ENCODE measurements around the gene DBF4.
"Not testable (repeated sequence)": the region's sequence is repeated elsewhere in the genome, so short reads cannot be mapped to it uniquely, and the experiment has no call there.

The DBF4 gene

GRCh38 chr7:87908814-87909213 is 32.5 kb downstream of the DBF4 start:
- H3K9me3 Mint-ChIP-seq; ATAC-seq (replicated peaks); H3K4me1 Mint-ChIP-seq (ENCODE audit: low read depth in 2 of 2); H3K27ac Mint-ChIP-seq; H3K4me3 Mint-ChIP-seq; H3K27me3 Mint-ChIP-seq; DNase-seq: not testable (repeated sequence)
- H3K36me3 Mint-ChIP-seq (ENCODE audit: insufficient read depth), result peaks cover 32% of the 10 kb centered on the region

- ATAC-seq (replicated peaks) (no peak), DNase-seq (no peak)
- Mint-ChIP-seq H3K27me3 (no peaks in the 10 kb centered on the region), H3K4me3 (no peak overlapping the region), H3K9me3 (no peaks in the 10 kb centered on the region), H3K4me1 (ENCODE audit: low read depth in 2 of 2) (no peaks in the 10 kb centered on the region), H3K27ac (no peak overlapping the region), H3K36me3 (ENCODE audit: insufficient read depth) (peaks cover 15% of the 10 kb centered on the region)
Observed at GRCh38 chr7:87912121-87912520, 35.8 kb downstream of the DBF4 start.

GRCh38 chr7:87918740-87919139 is 42.4 kb downstream of the DBF4 start:
- DNase-seq (no peak), ATAC-seq (replicated peaks) (no peak)
- Mint-ChIP-seq H3K27ac (no peak overlapping the region), H3K9me3 (no peaks in the 10 kb centered on the region), H3K4me3 (no peak overlapping the region), H3K27me3 (peaks cover 23 to 25% of the 10 kb centered on the region in 2 donors), H3K4me1 (ENCODE audit: low read depth in 2 of 2) (no peaks in the 10 kb centered on the region), H3K36me3 (ENCODE audit: insufficient read depth) (no peaks in the 10 kb centered on the region)

- no peaks in the 10 kb centered on the region for H3K9me3 Mint-ChIP-seq
- peaks cover 23 to 25% of the 10 kb centered on the region in 2 donors for H3K27me3 Mint-ChIP-seq
- no peak overlapping the region for H3K4me3 Mint-ChIP-seq
- no peaks in the 10 kb centered on the region for H3K36me3 Mint-ChIP-seq (ENCODE audit: insufficient read depth)
- no peaks in the 10 kb centered on the region for H3K4me1 Mint-ChIP-seq (ENCODE audit: low read depth in 2 of 2)
- H3K27ac Mint-ChIP-seq, result no peak overlapping the region
- DNase-seq (no peak), ATAC-seq (replicated peaks) (no peak)
Observed at GRCh38 chr7:87919875-87920274, 43.6 kb downstream of the DBF4 start.

- peaks cover 23 to 25% of the 10 kb centered on the region in 2 donors for H3K27me3 Mint-ChIP-seq
- no peak overlapping the region for H3K4me3 Mint-ChIP-seq
Observed at GRCh38 chr7:87920578-87920977, 44.3 kb downstream of the DBF4 start.

GRCh38 chr7:87922759-87923395 is 46.6 kb downstream of the DBF4 start:
- DNase-seq, result not testable (repeated sequence)

More at GRCh38 chr7:87920578-87920977, 44.3 kb downstream of the DBF4 start:
- H3K9me3 Mint-ChIP-seq, result no peaks in the 10 kb centered on the region
- H3K4me1 Mint-ChIP-seq (ENCODE audit: low read depth in 2 of 2), result no peaks in the 10 kb centered on the region
- DNase-seq (no peak), ATAC-seq (replicated peaks) (no peak)
- H3K36me3 Mint-ChIP-seq (ENCODE audit: insufficient read depth), result no peaks in the 10 kb centered on the region
- no peak overlapping the region for H3K27ac Mint-ChIP-seq

GRCh38 chr7:87926581-87927461 is 50.5 kb downstream of the DBF4 start:
- H3K27ac Mint-ChIP-seq, result no peak overlapping the region
- H3K4me1 Mint-ChIP-seq (ENCODE audit: low read depth in 2 of 2), result no peaks in the 10 kb centered on the region
- H3K9me3 Mint-ChIP-seq, result no peaks in the 10 kb centered on the region
- DNase-seq (no peak), ATAC-seq (replicated peaks) (no peak)
- no peak overlapping the region for H3K4me3 Mint-ChIP-seq
- H3K36me3 Mint-ChIP-seq (ENCODE audit: insufficient read depth), result no peaks in the 10 kb centered on the region
- no peaks in the 10 kb centered on the region for H3K27me3 Mint-ChIP-seq

More at GRCh38 chr7:87922759-87923395, 46.6 kb downstream of the DBF4 start:
- H3K36me3 Mint-ChIP-seq (ENCODE audit: insufficient read depth); H3K27ac Mint-ChIP-seq; H3K4me3 Mint-ChIP-seq; H3K4me1 Mint-ChIP-seq (ENCODE audit: low read depth in 2 of 2); ATAC-seq (replicated peaks); H3K9me3 Mint-ChIP-seq: not testable (repeated sequence)
- peaks cover 23 to 25% of the 10 kb centered on the region in 2 donors for H3K27me3 Mint-ChIP-seq

- Mint-ChIP-seq H3K4me1 (ENCODE audit: low read depth in 2 of 2) (peaks cover 8 to 12% of the 10 kb centered on the region in 2 donors), H3K9me3 (no peaks in the 10 kb centered on the region), H3K27me3 (no peaks in the 10 kb centered on the region), H3K36me3 (ENCODE audit: insufficient read depth) (peaks cover 2% of the 10 kb centered on the region), H3K4me3 (peak overlapping the region; percentile 94 to 95), H3K27ac (peak overlapping the region in 1 of 2 donors; percentile 23)
- ATAC-seq (replicated peaks) (peak; percentile 28), DNase-seq (no peak)
Observed at GRCh38 chr7:87933605-87933952, 57.3 kb downstream of the DBF4 start.

- peak; percentile 94 for ATAC-seq (replicated peaks)
- Mint-ChIP-seq H3K9me3 (no peaks in the 10 kb centered on the region), H3K4me1 (ENCODE audit: low read depth in 2 of 2) (peaks cover 8 to 16% of the 10 kb centered on the region in 2 donors), H3K27me3 (no peaks in the 10 kb centered on the region), H3K27ac (peak within 1 kb of the TSS; percentile 23 to 90), H3K36me3 (ENCODE audit: insufficient read depth) (peaks cover 7% of the 10 kb centered on the region), H3K4me3 (peak within 1 kb of the TSS; percentile 94 to 95)
- peak; percentile 80 to 83 (median 81) for DNase-seq
Observed at GRCh38 chr7:87933953-87934698, 57.8 kb downstream of the DBF4 start, which contains the start of gene ADAM22. Gene ADAM22 (plus strand): TSS chr7:87934251. CDS start chr7:87934466, 215 bp downstream.

GRCh38 chr7:87934699-87935383 is 58.5 kb downstream of the DBF4 start:
- Mint-ChIP-seq H3K36me3 (ENCODE audit: insufficient read depth) (peaks cover 7% of the 10 kb centered on the region), H3K27ac (peak overlapping the region; percentile 23 to 90), H3K4me1 (ENCODE audit: low read depth in 2 of 2) (peaks cover 8 to 17% of the 10 kb centered on the region in 2 donors), H3K9me3 (no peaks in the 10 kb centered on the region), H3K27me3 (no peaks in the 10 kb centered on the region), H3K4me3 (peak overlapping the region; percentile 94 to 95)
- ATAC-seq (replicated peaks), result peak; percentile 1
- DNase-seq, result peak in 1 of 3 experiments; percentile 12

GRCh38 chr7:87935384-87935706 is 59.1 kb downstream of the DBF4 start:
- DNase-seq (no peak), ATAC-seq (replicated peaks) (no peak)
- H3K9me3 Mint-ChIP-seq, result no peaks in the 10 kb centered on the region
- H3K4me1 Mint-ChIP-seq (ENCODE audit: low read depth in 2 of 2), result peaks cover 8 to 17% of the 10 kb centered on the region in 2 donors
- H3K27ac Mint-ChIP-seq, result peak overlapping the region in 1 of 2 donors; percentile 90
- H3K27me3 Mint-ChIP-seq, result no peaks in the 10 kb centered on the region
- peaks cover 7% of the 10 kb centered on the region for H3K36me3 Mint-ChIP-seq (ENCODE audit: insufficient read depth)
- H3K4me3 Mint-ChIP-seq, result peak overlapping the region; percentile 94 to 95

- no peak for ATAC-seq (replicated peaks)
- no peak overlapping the region for H3K27ac Mint-ChIP-seq
Observed at GRCh38 chr7:87941138-87941537, 64.8 kb downstream of the DBF4 start.

GRCh38 chr7:87944547-87944946 is 68.3 kb downstream of the DBF4 start:
- no peaks in the 10 kb centered on the region for H3K27me3 Mint-ChIP-seq
- no peaks in the 10 kb centered on the region for H3K36me3 Mint-ChIP-seq (ENCODE audit: insufficient read depth)
- peaks cover 4 to 11% of the 10 kb centered on the region in 2 donors for H3K4me1 Mint-ChIP-seq (ENCODE audit: low read depth in 2 of 2)
- no peak overlapping the region for H3K4me3 Mint-ChIP-seq
- ATAC-seq (replicated peaks) (no peak), DNase-seq (no peak)
- no peaks in the 10 kb centered on the region for H3K9me3 Mint-ChIP-seq
- no peak overlapping the region for H3K27ac Mint-ChIP-seq

More at GRCh38 chr7:87941138-87941537, 64.8 kb downstream of the DBF4 start:
- no peaks in the 10 kb centered on the region for H3K9me3 Mint-ChIP-seq
- peaks cover 6 to 16% of the 10 kb centered on the region in 2 donors for H3K4me1 Mint-ChIP-seq (ENCODE audit: low read depth in 2 of 2)
- DNase-seq, result no peak
- H3K4me3 Mint-ChIP-seq, result no peak overlapping the region
- H3K36me3 Mint-ChIP-seq (ENCODE audit: insufficient read depth), result peaks cover 4% of the 10 kb centered on the region
- H3K27me3 Mint-ChIP-seq, result no peaks in the 10 kb centered on the region
